Upper lobe of right lung (tissue), 1 donor: ENCODE measurements around the gene SEMA3E. TPM values are rescaled to one million over a fixed set of nuclear protein-coding genes. Genes with fewer than 3 reads are reported as not detected.
A peak's percentile ranks its signal among the peaks of the same experiment; 100 is the strongest.

Source experiments
- ATAC-seq: fragments of 200-7000 bp; cut with Tn5 transposase; one replicate; pipeline ENCODE4 v1.9.1; 2020; ENCODE audit warnings: mild to moderate bottlenecking, moderate library complexity
- DNase-seq: peaks from one replicate; pipeline ENCODE4 v3.0.0-alpha.2; 2020
- H3K27ac ChIP-seq: fragments of 200-600 bp; one replicate; pipeline ENCODE4 v1.8.0; 2022
- H3K27me3 ChIP-seq: fragments of 200-600 bp; one replicate; pipeline ENCODE4 v1.8.0; 2022; ENCODE audit warnings: mild to moderate bottlenecking
- H3K36me3 ChIP-seq: fragments of 200-600 bp; one replicate; pipeline ENCODE4 v1.8.0; 2022
- H3K4me1 ChIP-seq: fragments of 200-600 bp; one replicate; pipeline ENCODE4 v1.8.0; 2022
- H3K4me3 ChIP-seq: fragments of 200-600 bp; one replicate; pipeline ENCODE4 v1.8.0; 2022; ENCODE audit warnings: mild to moderate bottlenecking
- H3K9me3 ChIP-seq: fragments of 200-600 bp; one replicate; pipeline ENCODE4 v1.8.0; 2022
- intact Hi-C: fragments of 100-400 bp; cut with DNase I; formaldehyde crosslinking; loops from one replicate; pipeline ENCODE4 v1.11.0; 2022
- total RNA-seq: library from RNA; stranded (reverse); fragmentation: NEBNext Ultra II Directional; extraction: Animal tissue kit (Norgen Biotek cat#: 25700); gene quantifications from one replicate; pipeline ENCODE4 v1.2.1, GENCODE V29; 2021
- TF ChIP-seq, protein P1 (sequence below): fragments of 200-600 bp; IDR thresholded peaks from one replicate; pipeline ENCODE4 v1.8.0; 2022; ENCODE audit warnings: antibody characterized with exemption
- donor health status: DM: no; HTN: yes; CAD: no; lungs with severe emphysema.

SEMA3E gene
- total RNA-seq, 1 donor from 2014 or later = 11.9 TPM

GRCh38 chr7:83550100-83550499 lies 98.8 kb downstream of the SEMA3E start:
- DNase-seq = no peak
- no peaks in the 10 kb centered on the region for H3K9me3 ChIP-seq
- H3K4me1 ChIP-seq = no peaks in the 10 kb centered on the region
- H3K4me3 ChIP-seq = no peak overlapping the region
- H3K27ac ChIP-seq = no peak overlapping the region
- H3K27me3 ChIP-seq = no peaks in the 10 kb centered on the region
- H3K36me3 ChIP-seq = no peaks in the 10 kb centered on the region
- intact Hi-C loops = no loop called here
- ATAC-seq = no peak
- TF ChIP-seq, protein P1, sequence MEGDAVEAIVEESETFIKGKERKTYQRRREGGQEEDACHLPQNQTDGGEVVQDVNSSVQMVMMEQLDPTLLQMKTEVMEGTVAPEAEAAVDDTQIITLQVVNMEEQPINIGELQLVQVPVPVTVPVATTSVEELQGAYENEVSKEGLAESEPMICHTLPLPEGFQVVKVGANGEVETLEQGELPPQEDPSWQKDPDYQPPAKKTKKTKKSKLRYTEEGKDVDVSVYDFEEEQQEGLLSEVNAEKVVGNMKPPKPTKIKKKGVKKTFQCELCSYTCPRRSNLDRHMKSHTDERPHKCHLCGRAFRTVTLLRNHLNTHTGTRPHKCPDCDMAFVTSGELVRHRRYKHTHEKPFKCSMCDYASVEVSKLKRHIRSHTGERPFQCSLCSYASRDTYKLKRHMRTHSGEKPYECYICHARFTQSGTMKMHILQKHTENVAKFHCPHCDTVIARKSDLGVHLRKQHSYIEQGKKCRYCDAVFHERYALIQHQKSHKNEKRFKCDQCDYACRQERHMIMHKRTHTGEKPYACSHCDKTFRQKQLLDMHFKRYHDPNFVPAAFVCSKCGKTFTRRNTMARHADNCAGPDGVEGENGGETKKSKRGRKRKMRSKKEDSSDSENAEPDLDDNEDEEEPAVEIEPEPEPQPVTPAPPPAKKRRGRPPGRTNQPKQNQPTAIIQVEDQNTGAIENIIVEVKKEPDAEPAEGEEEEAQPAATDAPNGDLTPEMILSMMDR = no peak

DNA sequence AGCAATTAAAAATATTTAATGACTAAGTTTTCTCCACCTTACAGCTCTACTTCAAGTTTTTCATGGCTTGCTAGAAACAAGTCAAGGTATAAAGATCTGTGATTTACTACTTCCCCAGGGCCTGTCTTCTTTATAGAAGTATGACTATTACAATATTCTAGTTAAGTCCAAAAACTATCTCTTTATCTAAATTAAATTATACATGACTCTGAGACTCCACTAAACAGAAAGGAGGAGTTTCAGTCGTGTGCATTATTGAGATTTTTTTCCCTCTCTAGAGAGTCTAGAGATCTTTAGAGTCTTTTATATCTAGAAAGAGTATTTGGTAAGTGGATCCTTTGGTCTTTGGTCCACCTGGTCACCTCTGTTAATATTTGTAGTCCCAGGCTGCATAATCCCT lies 100.7 kb downstream of the SEMA3E start:
- H3K27me3 ChIP-seq = no peaks in the 10 kb centered on the region

GRCh38 chr7:83547526-83547925 lies 101.4 kb downstream of the SEMA3E start:
- Histone ChIP-seq H3K9me3 (no peaks in the 10 kb centered on the region), H3K4me1 (no peaks in the 10 kb centered on the region), H3K27ac (no peak overlapping the region), H3K4me3 (no peak overlapping the region), H3K27me3 (no peaks in the 10 kb centered on the region), H3K36me3 (no peaks in the 10 kb centered on the region)
- DNase-seq (no peak), ATAC-seq (peak; percentile 67)
- intact Hi-C loops = no loop called here
- TF ChIP-seq, protein P1 = no peak

More for the DNA sequence above, 100.7 kb downstream of the SEMA3E start:
- DNase-seq (no peak), ATAC-seq (no peak)
- Histone ChIP-seq H3K9me3 (no peaks in the 10 kb centered on the region), H3K4me1 (no peaks in the 10 kb centered on the region), H3K36me3 (no peaks in the 10 kb centered on the region), H3K27ac (no peak overlapping the region), H3K4me3 (no peak overlapping the region)
- TF ChIP-seq, protein P1 = no peak
- intact Hi-C loops = no loop called here

GRCh38 chr7:83546586-83546985 lies 102.4 kb downstream of the SEMA3E start:
- Histone ChIP-seq H3K27ac (no peak overlapping the region), H3K4me1 (no peaks in the 10 kb centered on the region), H3K27me3 (no peaks in the 10 kb centered on the region), H3K4me3 (no peak overlapping the region), H3K9me3 (no peaks in the 10 kb centered on the region), H3K36me3 (no peaks in the 10 kb centered on the region)
- DNase-seq = no peak
- ATAC-seq = no peak
- intact Hi-C loops = no loop called here
- TF ChIP-seq, protein P1 = no peak

DNA sequence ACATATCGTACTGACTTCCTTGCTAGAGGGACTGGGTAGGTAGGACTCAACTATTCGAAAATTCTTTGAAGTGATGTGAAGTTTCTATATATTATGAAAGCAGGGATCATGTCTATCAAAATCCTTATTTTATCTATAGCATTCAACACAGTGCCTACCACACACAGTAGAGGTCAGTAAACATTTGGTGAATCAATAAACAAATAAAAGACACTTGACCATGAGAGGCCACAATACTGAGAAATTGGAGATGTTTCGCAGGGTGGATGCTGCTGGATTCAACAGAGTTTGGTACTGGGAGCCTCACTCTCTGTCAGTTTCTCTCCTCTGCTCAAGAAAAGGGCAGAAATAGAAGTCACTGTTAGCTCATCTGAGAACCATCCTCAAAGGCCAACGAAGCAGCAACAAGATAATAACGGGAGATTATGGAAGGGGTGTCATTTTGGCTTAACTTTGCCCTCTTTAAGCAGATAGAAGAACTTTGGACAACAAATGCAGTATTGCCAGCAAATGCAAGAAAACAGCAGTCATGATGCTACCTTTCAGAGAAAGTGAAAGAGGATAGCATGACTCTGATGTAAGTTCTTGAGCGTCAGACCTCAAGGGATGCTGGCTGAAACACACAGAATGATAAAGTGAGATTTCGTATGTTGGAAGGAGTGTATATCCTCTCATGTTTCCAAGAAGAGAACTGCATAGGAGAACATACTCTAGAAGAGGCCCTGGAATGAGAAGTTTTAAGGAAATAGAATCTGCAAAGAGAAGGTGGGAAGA lies 107.6 kb downstream of the SEMA3E start:
- ATAC-seq = no peak
- H3K27ac ChIP-seq = no peak overlapping the region
- TF ChIP-seq, protein P1 = no peak
- H3K4me1 ChIP-seq = no peaks in the 10 kb centered on the region
- no peaks in the 10 kb centered on the region for H3K27me3 ChIP-seq
- intact Hi-C loops = no loop called here
- no peaks in the 10 kb centered on the region for H3K9me3 ChIP-seq
- H3K4me3 ChIP-seq = no peak overlapping the region
- no peaks in the 10 kb centered on the region for H3K36me3 ChIP-seq
- DNase-seq = no peak
